Epithelial cell of esophagus (primary cell): ENCODE results near the gene CNBD2.
"Not testable (repeated sequence)": the region's sequence is repeated elsewhere in the genome, so short reads cannot be mapped to it uniquely, and the experiment has no call there.

Source experiments
- DNase-seq: peaks from one replicate; pipeline ENCODE4 v3.0.0; 2010; ENCODE audit warnings: low read depth
- H3K4me3 ChIP-seq: 2 replicates; pipeline ENCODE4 v1.5.1; 2011; ENCODE audit warnings: mild to moderate bottlenecking, low read length, control low read depth
- TF ChIP-seq, protein P1 (sequence below): IDR thresholded peaks from 2 replicates; pipeline ENCODE4 v1.5.1; 2011; ENCODE audit warnings: low read depth, mild to moderate bottlenecking, low read length, control low read depth, inconsistent platforms; ENCODE audit not compliant: insufficient read depth; ENCODE audit errors: missing control alignments

CNBD2 gene

DNA sequence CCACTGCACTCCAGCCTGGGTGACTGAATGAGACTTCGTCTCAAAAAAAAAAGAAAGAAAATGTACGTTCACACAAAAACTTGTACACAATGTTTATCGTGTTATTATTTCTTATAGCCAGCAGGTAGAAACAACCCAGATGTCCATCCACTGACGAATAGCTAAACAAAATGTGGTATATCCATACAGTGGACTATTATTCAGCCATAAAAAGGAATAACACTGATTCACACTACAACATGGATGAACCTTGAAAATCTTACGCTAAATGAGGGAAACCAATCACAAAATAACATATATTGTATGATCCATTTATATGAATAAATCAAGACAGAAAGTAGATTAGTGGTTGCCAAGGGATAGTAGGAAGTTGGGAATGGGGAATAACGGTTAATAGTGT is 111.1 kb downstream of the CNBD2 start:
- no peak for DNase-seq
- H3K4me3 ChIP-seq, result no peak overlapping the region
- TF ChIP-seq, protein P1, sequence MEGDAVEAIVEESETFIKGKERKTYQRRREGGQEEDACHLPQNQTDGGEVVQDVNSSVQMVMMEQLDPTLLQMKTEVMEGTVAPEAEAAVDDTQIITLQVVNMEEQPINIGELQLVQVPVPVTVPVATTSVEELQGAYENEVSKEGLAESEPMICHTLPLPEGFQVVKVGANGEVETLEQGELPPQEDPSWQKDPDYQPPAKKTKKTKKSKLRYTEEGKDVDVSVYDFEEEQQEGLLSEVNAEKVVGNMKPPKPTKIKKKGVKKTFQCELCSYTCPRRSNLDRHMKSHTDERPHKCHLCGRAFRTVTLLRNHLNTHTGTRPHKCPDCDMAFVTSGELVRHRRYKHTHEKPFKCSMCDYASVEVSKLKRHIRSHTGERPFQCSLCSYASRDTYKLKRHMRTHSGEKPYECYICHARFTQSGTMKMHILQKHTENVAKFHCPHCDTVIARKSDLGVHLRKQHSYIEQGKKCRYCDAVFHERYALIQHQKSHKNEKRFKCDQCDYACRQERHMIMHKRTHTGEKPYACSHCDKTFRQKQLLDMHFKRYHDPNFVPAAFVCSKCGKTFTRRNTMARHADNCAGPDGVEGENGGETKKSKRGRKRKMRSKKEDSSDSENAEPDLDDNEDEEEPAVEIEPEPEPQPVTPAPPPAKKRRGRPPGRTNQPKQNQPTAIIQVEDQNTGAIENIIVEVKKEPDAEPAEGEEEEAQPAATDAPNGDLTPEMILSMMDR, result no peak

DNA sequence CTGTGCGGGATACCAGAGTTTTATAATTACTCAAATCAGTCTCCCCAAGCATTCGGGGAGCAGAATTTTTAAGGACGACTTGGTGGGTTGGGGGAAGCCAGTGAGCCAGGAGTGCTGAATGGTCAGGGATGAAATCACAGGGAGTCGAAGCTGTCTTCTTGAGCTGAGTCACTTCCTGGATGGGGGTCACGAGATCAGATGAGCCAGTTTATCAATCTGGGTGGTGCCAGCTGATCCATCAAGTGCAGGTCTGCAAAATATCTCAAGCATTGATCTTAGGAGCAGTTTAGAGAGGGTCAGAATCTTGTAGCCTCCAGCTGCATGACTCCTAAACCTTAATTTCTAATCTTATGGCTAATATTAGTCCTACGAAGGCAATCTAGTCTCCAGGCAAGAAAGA is 111.6 kb downstream of the CNBD2 start:
- not testable (repeated sequence) for H3K4me3 ChIP-seq, DNase-seq
